ENCODE data around the gene CASP9.

Gene CASP9

GRCh38 chr1:15451014-15451722 is 72.8 kb downstream of the CASP9 start:
- no peak for DNase-seq (ENCODE audit: extremely low read depth in 1 of 2, low read depth in 1 of 2)

- no peak for DNase-seq (ENCODE audit: extremely low read depth in 1 of 2, low read depth in 1 of 2)
Observed at GRCh38 chr1:15449567-15449966, 74.4 kb downstream of the CASP9 start.

- no peak for DNase-seq (ENCODE audit: extremely low read depth in 1 of 2, low read depth in 1 of 2)
Observed at GRCh38 chr1:15448877-15449462, 75.0 kb downstream of the CASP9 start.

GRCh38 chr1:15446212-15446611 is 77.8 kb downstream of the CASP9 start:
- no peak for DNase-seq (ENCODE audit: extremely low read depth in 1 of 2, low read depth in 1 of 2)

- DNase-seq (ENCODE audit: extremely low read depth in 1 of 2, low read depth in 1 of 2), result no peak
Observed at GRCh38 chr1:15445390-15446122, 78.5 kb downstream of the CASP9 start.

GRCh38 chr1:15444468-15445389 is 79.3 kb downstream of the CASP9 start:
- DNase-seq (ENCODE audit: extremely low read depth in 1 of 2, low read depth in 1 of 2), result no peak

GRCh38 chr1:15443281-15443680 is 80.7 kb downstream of the CASP9 start:
- no peak for DNase-seq (ENCODE audit: extremely low read depth in 1 of 2, low read depth in 1 of 2)

- DNase-seq (ENCODE audit: extremely low read depth in 1 of 2, low read depth in 1 of 2), result no peak
Observed at GRCh38 chr1:15442759-15443158, 81.3 kb downstream of the CASP9 start.

GRCh38 chr1:15442119-15442518 is 81.9 kb downstream of the CASP9 start:
- no peak for DNase-seq (ENCODE audit: extremely low read depth in 1 of 2, low read depth in 1 of 2)
